H9 (cell line): ENCODE measurements around the gene CCDC27. TPM values are rescaled to one million over a fixed set of nuclear protein-coding genes. Genes with fewer than 3 reads are reported as not detected.

Experiments
- DNase-seq: peaks from one replicate; pipeline ENCODE4 v3.0.0-alpha.2; 2017
- H2AFZ ChIP-seq: one replicate; pipeline ENCODE4 v1.6.1; 2013; ENCODE audit warnings: mild to moderate bottlenecking, low read length, control low read depth, moderate library complexity
- H2AK5ac ChIP-seq: 2 replicates; pipeline ENCODE4 v1.6.1; 2013; ENCODE audit warnings: low read length, control low read depth, mixed read lengths; ENCODE audit not compliant: insufficient read length
- H2BK120ac ChIP-seq: one replicate; pipeline ENCODE4 v1.6.1; 2013; ENCODE audit warnings: low read depth, mild to moderate bottlenecking, low read length, control low read depth, inconsistent platforms; ENCODE audit not compliant: poor library complexity, severe bottlenecking
- H2BK12ac ChIP-seq: 2 replicates; pipeline ENCODE4 v1.6.1; 2013; ENCODE audit warnings: low read length, control low read depth, mixed read lengths, low read depth; ENCODE audit not compliant: insufficient read length
- H2BK15ac ChIP-seq: 2 replicates; pipeline ENCODE4 v1.6.1; 2013; ENCODE audit warnings: low read depth, low read length, control low read depth
- H2BK20ac ChIP-seq: one replicate; pipeline ENCODE4 v1.6.1; 2013; ENCODE audit warnings: low read depth, mild to moderate bottlenecking, low read length, control low read depth, inconsistent platforms; ENCODE audit not compliant: poor library complexity, severe bottlenecking
- H2BK5ac ChIP-seq: 2 replicates; pipeline ENCODE4 v1.6.1; 2013; ENCODE audit warnings: low read length, control low read depth, mixed read lengths; ENCODE audit not compliant: insufficient read length
- H3K14ac ChIP-seq: 2 replicates; pipeline ENCODE4 v1.6.1; 2013; ENCODE audit warnings: low read length, control low read depth; ENCODE audit not compliant: insufficient read depth
- H3K18ac ChIP-seq: 2 replicates; pipeline ENCODE4 v1.6.1; 2013; ENCODE audit warnings: low read depth, mild to moderate bottlenecking, mixed read lengths, low read length, control low read depth; ENCODE audit not compliant: insufficient read length
- H3K23ac ChIP-seq: 2 replicates; pipeline ENCODE4 v1.6.1; 2013; ENCODE audit warnings: low read length, control low read depth, mixed read lengths, low read depth; ENCODE audit not compliant: insufficient read length
- H3K23me2 ChIP-seq: 2 replicates; pipeline ENCODE4 v1.6.1; 2013; ENCODE audit warnings: low read depth, mild to moderate bottlenecking, mixed read lengths, low read length, control low read depth; ENCODE audit not compliant: insufficient read length, poor library complexity, severe bottlenecking
- H3K27ac ChIP-seq: 2 replicates; pipeline ENCODE4 v1.5.1; 2013; ENCODE audit warnings: low read length, control low read depth, mixed read lengths, low read depth; ENCODE audit not compliant: insufficient read length
- H3K27me3 ChIP-seq: 2 replicates; pipeline ENCODE4 v1.6.1; 2013; ENCODE audit warnings: low read length, control low read depth, inconsistent platforms; ENCODE audit not compliant: insufficient read depth
- H3K4ac ChIP-seq: 2 replicates; pipeline ENCODE4 v1.6.1; 2013; ENCODE audit warnings: low read depth, mild to moderate bottlenecking, control low read depth, inconsistent platforms, low read length, moderate library complexity
- H3K4me1 ChIP-seq: 2 replicates; pipeline ENCODE4 v1.6.1; 2013; ENCODE audit warnings: low read length, control low read depth, inconsistent platforms; ENCODE audit not compliant: insufficient read depth
- H3K4me2 ChIP-seq: 2 replicates; pipeline ENCODE4 v1.6.1; 2013; ENCODE audit warnings: low read length, control low read depth, mixed read lengths; ENCODE audit not compliant: insufficient read length, insufficient read depth
- H3K56ac ChIP-seq: 2 replicates; pipeline ENCODE4 v1.6.1; 2013; ENCODE audit warnings: low read depth, mild to moderate bottlenecking, mixed read lengths, low read length, control low read depth; ENCODE audit not compliant: insufficient read length
- H3K79me1 ChIP-seq: 2 replicates; pipeline ENCODE4 v1.6.1; 2013; ENCODE audit warnings: low read depth, mild to moderate bottlenecking, moderate library complexity, low read length, control low read depth, inconsistent platforms; ENCODE audit not compliant: insufficient read depth, poor library complexity, severe bottlenecking
- H3K79me2 ChIP-seq: 2 replicates; pipeline ENCODE4 v1.6.1; 2013; ENCODE audit warnings: low read length, control low read depth, inconsistent platforms; ENCODE audit not compliant: insufficient read depth
- H3K9ac ChIP-seq: 2 replicates; pipeline ENCODE4 v1.6.1; 2013; ENCODE audit warnings: low read length, control low read depth, mixed read lengths; ENCODE audit not compliant: insufficient read length; ENCODE audit errors: extremely low read depth
- H3K9me3 ChIP-seq: one replicate; pipeline ENCODE4 v1.6.1; 2013; ENCODE audit warnings: low read depth, low read length, inconsistent platforms; ENCODE audit not compliant: control insufficient read depth
- H3T11ph ChIP-seq: one replicate; pipeline ENCODE4 v1.6.1; 2013; ENCODE audit warnings: mild to moderate bottlenecking, low read length, control low read depth, inconsistent platforms
- H4K20me1 ChIP-seq: one replicate; pipeline ENCODE4 v1.6.1; 2013; ENCODE audit not compliant: control insufficient read depth, insufficient read length, insufficient read depth
- H4K5ac ChIP-seq: 2 replicates; pipeline ENCODE4 v1.6.1; 2013; ENCODE audit warnings: low read depth, mild to moderate bottlenecking, mixed read lengths, low read length, control low read depth; ENCODE audit not compliant: insufficient read length
- H4K8ac ChIP-seq: replicated peaks from 2 replicates; pipeline ENCODE4 v1.6.1; 2013; ENCODE audit warnings: low read length, control low read depth, mixed read lengths, low read depth; ENCODE audit not compliant: insufficient read length
- H4K91ac ChIP-seq: 2 replicates; pipeline ENCODE4 v1.6.1; 2013; ENCODE audit warnings: low read depth, mild to moderate bottlenecking, moderate library complexity, mixed read lengths, low read length, control low read depth; ENCODE audit not compliant: insufficient read length
- H3K27ac Mint-ChIP-seq, 3 experiments: 2 replicates in 2 of 3; 3 replicates in 1 of 3; pipeline ENCODE4 v1.8.0; 2020 to 2021; ENCODE audit warnings: mixed read lengths in 3 of 3, mild to moderate bottlenecking in 1 of 3, moderate library complexity in 1 of 3
- H3K27me3 Mint-ChIP-seq: 2 replicates; pipeline ENCODE4 v1.8.0; 2021; ENCODE audit warnings: low read depth, mild to moderate bottlenecking, moderate library complexity, mixed read lengths
- H3K36me3 Mint-ChIP-seq, 3 experiments: 2 replicates in 2 of 3; 3 replicates in 1 of 3; pipeline ENCODE4 v1.8.0; 2020 to 2021; ENCODE audit warnings: low read depth in 3 of 3, mixed read lengths in 3 of 3; ENCODE audit not compliant: insufficient read depth in 1 of 3
- H3K4me1 Mint-ChIP-seq, 2 experiments: 2 replicates each; pipeline ENCODE4 v1.8.0; 2020; ENCODE audit warnings: mixed read lengths in 2 of 2
- H3K4me3 Mint-ChIP-seq, 2 experiments: 2 replicates in 1 of 2; 3 replicates in 1 of 2; pipeline ENCODE4 v1.8.0; 2020 to 2021; ENCODE audit warnings: mild to moderate bottlenecking in 2 of 2, mixed read lengths in 2 of 2, moderate library complexity in 1 of 2
- H3K9me3 Mint-ChIP-seq, 2 experiments: 2 replicates in 1 of 2; 3 replicates in 1 of 2; pipeline ENCODE4 v1.8.0; 2020; ENCODE audit warnings: mild to moderate bottlenecking in 2 of 2, mixed read lengths in 2 of 2, moderate library complexity in 1 of 2
- WGBS: extraction: QIAGEN DNeasy Blood & Tissue Kit; methylation state at CpG from one replicate; pipeline ENCODE4 v1.1.7; 2013; ENCODE audit warnings: missing lambda C conversion rate, low lambda C conversion rate, mixed read lengths; ENCODE audit not compliant: insufficient read length; ENCODE audit errors: extremely low coverage; 5-methylcytosine and 5-hydroxymethylcytosine counted together
- total RNA-seq: library from RNA; stranded (reverse); gene quantifications from 2 replicates; pipeline ENCODE4 v1.2.1, GENCODE V29; 2021
- TF ChIP-seq, protein P1 (sequence below): fragments of 200-600 bp; sonication (generic); conservative IDR thresholded peaks from 3 replicates; pipeline ENCODE4 v1.8.0; 2021; ENCODE audit warnings: antibody characterized with exemption, mild to moderate bottlenecking

The CCDC27 gene
- total RNA-seq, 1 experiment from 2014 or later, result not detected

DNA sequence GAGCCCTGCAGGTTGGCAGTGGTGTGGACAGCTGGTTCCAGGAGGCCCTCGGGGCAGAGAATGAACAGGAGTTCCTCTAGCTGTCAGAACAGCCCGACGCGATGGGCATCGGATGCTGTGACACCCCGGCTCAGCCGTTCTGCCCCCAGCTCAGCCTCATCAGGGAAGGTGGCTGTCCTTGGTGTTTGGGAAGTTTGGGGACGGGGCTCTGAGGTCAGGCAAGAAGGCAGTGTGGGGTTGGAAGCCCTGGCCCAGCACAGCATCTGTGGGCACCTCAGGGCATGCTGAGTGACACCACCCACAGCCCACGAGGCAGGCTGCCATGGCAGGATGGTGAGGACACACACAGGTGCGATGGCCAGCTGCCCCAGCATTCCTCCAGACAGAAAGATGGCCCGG lies 40.9 kb upstream of the CCDC27 start:
- Histone ChIP-seq H2BK12ac (no peak overlapping the region), H4K91ac (no peak overlapping the region), H3K4me2 (no peak overlapping the region), H2BK120ac (no peak overlapping the region), H2BK15ac (no peak overlapping the region), H2AK5ac (no peak overlapping the region), H2AFZ (no peak overlapping the region), H3K79me1 (no peaks in the 10 kb centered on the region), H2BK20ac (no peak overlapping the region), H3K23me2 (no peaks in the 10 kb centered on the region), H3K27me3 (no peaks in the 10 kb centered on the region), H3K9ac (no peak overlapping the region), H3K14ac (no peak overlapping the region), H4K5ac (no peak overlapping the region), H3K27ac (no peak overlapping the region), H3K56ac (no peak overlapping the region), H3K4ac (no peak overlapping the region), H3T11ph (no peak overlapping the region), H3K18ac (no peak overlapping the region), H4K8ac (no peak overlapping the region), H3K4me1 (no peaks in the 10 kb centered on the region), H3K23ac (no peak overlapping the region), H3K79me2 (no peaks in the 10 kb centered on the region), H3K9me3 (no peaks in the 10 kb centered on the region), H4K20me1 (no peaks in the 10 kb centered on the region), H2BK5ac (no peak overlapping the region)
- TF ChIP-seq, protein P1, sequence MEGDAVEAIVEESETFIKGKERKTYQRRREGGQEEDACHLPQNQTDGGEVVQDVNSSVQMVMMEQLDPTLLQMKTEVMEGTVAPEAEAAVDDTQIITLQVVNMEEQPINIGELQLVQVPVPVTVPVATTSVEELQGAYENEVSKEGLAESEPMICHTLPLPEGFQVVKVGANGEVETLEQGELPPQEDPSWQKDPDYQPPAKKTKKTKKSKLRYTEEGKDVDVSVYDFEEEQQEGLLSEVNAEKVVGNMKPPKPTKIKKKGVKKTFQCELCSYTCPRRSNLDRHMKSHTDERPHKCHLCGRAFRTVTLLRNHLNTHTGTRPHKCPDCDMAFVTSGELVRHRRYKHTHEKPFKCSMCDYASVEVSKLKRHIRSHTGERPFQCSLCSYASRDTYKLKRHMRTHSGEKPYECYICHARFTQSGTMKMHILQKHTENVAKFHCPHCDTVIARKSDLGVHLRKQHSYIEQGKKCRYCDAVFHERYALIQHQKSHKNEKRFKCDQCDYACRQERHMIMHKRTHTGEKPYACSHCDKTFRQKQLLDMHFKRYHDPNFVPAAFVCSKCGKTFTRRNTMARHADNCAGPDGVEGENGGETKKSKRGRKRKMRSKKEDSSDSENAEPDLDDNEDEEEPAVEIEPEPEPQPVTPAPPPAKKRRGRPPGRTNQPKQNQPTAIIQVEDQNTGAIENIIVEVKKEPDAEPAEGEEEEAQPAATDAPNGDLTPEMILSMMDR, result no peak
- no CpG with 5 or more reads among the region's 11 CpGs for WGBS
- Mint-ChIP-seq H3K27me3 (peaks cover 19% of the 10 kb centered on the region), H3K9me3 (no peaks in the 10 kb centered on the region), H3K27ac (no peak overlapping the region), H3K36me3 (no peaks in the 10 kb centered on the region), H3K4me1 (peaks cover 16 to 26% of the 10 kb centered on the region in 2 experiments), H3K4me3 (no peak overlapping the region)
- no peak for DNase-seq
